K562 (cell line): ENCODE measurements around the gene C11orf86. TPM values are rescaled to one million over a fixed set of nuclear protein-coding genes. Genes with fewer than 3 reads are reported as not detected.

ENCODE experiments used
- CBX3 ChIP-seq, 2 experiments: IDR thresholded peaks; 1 replicate in 1 of 2; 2 replicates in 1 of 2; pipeline ENCODE4 v1.6.1; 2012; ENCODE audit warnings: inconsistent platforms in 2 of 2, low read length in 2 of 2, borderline replicate concordance in 1 of 2, control low read depth in 1 of 2
- CC2D1A ChIP-seq: fragments of 450-650 bp; IDR thresholded peaks from 2 replicates; pipeline ENCODE4 v1.6.1; 2017; ENCODE audit warnings: mild to moderate bottlenecking
- GABPA ChIP-seq: fragments of 200-800 bp; sonication (Bioruptor generic); conservative IDR thresholded peaks from 2 replicates; pipeline ENCODE4 v1.6.1; 2016; ENCODE audit warnings: low read depth, missing genetic modification characterization, missing compliant biosample characterization
- HOXB6 ChIP-seq: fragments of 250-450 bp; sonication (Bioruptor Pico); IDR thresholded peaks from 2 replicates; pipeline ENCODE4 v1.5.1; 2022; ENCODE audit warnings: mild to moderate bottlenecking, borderline replicate concordance
- KAT2B ChIP-seq: IDR thresholded peaks from one replicate; pipeline ENCODE4 v1.6.1; 2012; ENCODE audit warnings: low read depth, mild to moderate bottlenecking, control low read depth, inconsistent platforms, low read length, moderate library complexity
- NCOA4 ChIP-seq: fragments of 450-650 bp; IDR thresholded peaks from 2 replicates; pipeline ENCODE4 v1.6.1; 2018; ENCODE audit warnings: mild to moderate bottlenecking; ENCODE audit not compliant: partially characterized antibody
- NFE2 ChIP-seq: IDR thresholded peaks from 2 replicates; pipeline ENCODE4 v1.6.1; 2014; ENCODE audit warnings: antibody characterized with exemption, low read depth
- NFIC ChIP-seq: fragments of 450-650 bp; IDR thresholded peaks from 2 replicates; pipeline ENCODE4 v1.6.1; 2017; ENCODE audit warnings: mild to moderate bottlenecking, inconsistent platforms
- NR1H2 ChIP-seq: sonication (generic); formaldehyde crosslinking; IDR thresholded peaks from 2 replicates; pipeline ENCODE4 v1.4.0; 2020; ENCODE audit warnings: mild to moderate bottlenecking, missing genetic modification reagents
- NR2C1 ChIP-seq, 2 experiments: fragments of 450-650 bp; IDR thresholded peaks; 2 replicates each; pipeline ENCODE4 v1.6.1; 2017; ENCODE audit warnings: mild to moderate bottlenecking in 2 of 2, antibody characterized with exemption in 1 of 2, inconsistent platforms in 1 of 2, missing compliant biosample characterization in 1 of 2, missing genetic modification characterization in 1 of 2
- PRDM10 ChIP-seq: fragments of 450-650 bp; IDR thresholded peaks from 2 replicates; pipeline ENCODE4 v1.6.1; 2018; ENCODE audit not compliant: partially characterized antibody
- PRPF4 ChIP-seq: fragments of 200-400 bp; formaldehyde crosslinking; IDR thresholded peaks from one replicate; pipeline ENCODE4 v1.6.1; 2017; ENCODE audit warnings: low read length, low read depth, mild to moderate bottlenecking; ENCODE audit not compliant: insufficient read depth, poor library complexity, severe bottlenecking
- SMAD3 ChIP-seq: fragments of 450-650 bp; formaldehyde crosslinking; conservative IDR thresholded peaks from 2 replicates; pipeline ENCODE4 v1.4.0; 2020; ENCODE audit warnings: mild to moderate bottlenecking
- SMC3 ChIP-seq: conservative IDR thresholded peaks from 2 replicates; pipeline ENCODE4 v1.6.1; 2011; ENCODE audit warnings: low read depth, low read length, improper control_type of control experiment; ENCODE audit not compliant: insufficient read depth
- TBL1XR1 ChIP-seq, 2 experiments: IDR thresholded peaks; 2 replicates each; pipeline ENCODE4 v1.6.1; 2012; ENCODE audit warnings: improper control_type of control experiment in 2 of 2, low read length in 2 of 2, mild to moderate bottlenecking in 1 of 2
- TFAM ChIP-seq: fragments of 250-450 bp; sonication (Bioruptor Pico); conservative IDR thresholded peaks from 2 replicates; pipeline ENCODE4 v1.5.0; 2021; ENCODE audit warnings: mild to moderate bottlenecking, moderate library complexity
- ZNF197 ChIP-seq: fragments of 200-800 bp; sonication (Bioruptor generic); IDR thresholded peaks from 2 replicates; pipeline ENCODE4 v1.6.1; 2016; ENCODE audit warnings: low read depth, missing genetic modification characterization, missing compliant biosample characterization
- ZNF263 ChIP-seq: sonication (generic); formaldehyde crosslinking; IDR thresholded peaks from 2 replicates; pipeline ENCODE4 v1.8.0; 2022; ENCODE audit warnings: mild to moderate bottlenecking, missing genetic modification reagents, borderline replicate concordance
- ZNF644 ChIP-seq: fragments of 200-800 bp; sonication (Bioruptor generic); IDR thresholded peaks from 2 replicates; pipeline ENCODE4 v1.6.1; 2016; ENCODE audit warnings: low read depth, missing genetic modification characterization, missing compliant biosample characterization
- polyA plus RNA-seq, 8 experiments: library from polyadenylated mRNA; depleted of rRNA in 4 of 8; stranded (reverse) in 5 of 8; unstranded in 3 of 8; fragments of >200 nt; fragmentation: Nextera tagmentation in 2 of 8; fragmentation: Illumina TruSeq in 1 of 8; extraction: Ambion mirVana in 2 of 8; extraction: Trizol in 1 of 8; gene quantifications; 2 replicates each; pipeline versions ENCODE4 v1.2.1 to v1.2.3, GENCODE V29; 2011 to 2014; ENCODE audit warnings: inconsistent platforms in 1 of 8, missing spikeins in 1 of 8
- total RNA-seq, 7 experiments: library from RNA; depleted of rRNA in 6 of 7; stranded (reverse); fragments of >200 nt in 6 of 7; fragmentation: Illumina TruSeq in 2 of 7; extraction: Trizol in 2 of 7; gene quantifications; 2 replicates each; pipeline versions ENCODE4 v1.2.1 to v1.2.3, GENCODE V29; 2011 to 2021; ENCODE audit warnings: low replicate concordance in 1 of 7
- TF ChIP-seq, protein P1 (sequence below), 2 experiments: fragments of 150-350 bp in 1 of 2; IDR thresholded peaks; 2 replicates each; pipeline ENCODE4 v1.6.1; 2012 to 2016; ENCODE audit warnings: low read depth in 2 of 2, low read length in 2 of 2, mild to moderate bottlenecking in 1 of 2, moderate library complexity in 1 of 2
- TF ChIP-seq, protein P2 (sequence below): sonication (generic); formaldehyde crosslinking; IDR thresholded peaks from 2 replicates; pipeline ENCODE4 v1.5.0; 2020; ENCODE audit warnings: missing genetic modification reagents

The C11orf86 gene
- total and polyA plus RNA-seq, 9 of the 15 experiments (the other 6 are each of a cell fraction or from before 2014, with no cell fraction given) = not detected

DNA sequence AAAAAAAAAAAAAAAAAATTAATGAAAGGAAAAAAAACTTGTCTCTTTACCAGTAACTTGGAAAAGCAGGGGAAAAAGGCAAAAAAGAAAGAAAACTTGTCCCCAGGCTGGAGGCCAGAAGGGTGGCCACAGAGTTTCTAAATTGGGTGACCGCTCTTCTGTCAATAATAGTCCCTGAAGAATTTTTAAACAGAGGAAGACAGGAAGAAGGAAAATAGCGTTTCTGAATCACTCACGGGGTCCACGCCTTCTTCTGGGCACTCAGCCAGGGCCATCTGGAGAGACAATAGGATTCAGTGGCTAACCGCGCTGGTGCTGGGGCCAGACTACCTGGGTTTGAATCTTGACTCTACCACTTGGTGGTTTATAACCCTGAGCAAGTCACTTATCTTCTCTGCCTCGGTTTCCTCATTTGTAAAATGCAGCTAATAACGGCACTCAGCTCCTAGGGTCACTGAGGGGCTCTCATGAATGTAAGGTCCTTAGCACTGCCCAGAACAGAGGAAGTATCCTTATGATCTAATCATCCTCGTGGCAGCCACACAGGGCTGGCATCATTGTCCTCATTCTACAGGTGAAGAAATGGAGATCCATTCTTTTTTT, 7.0 kb downstream of the C11orf86 start (continued):
- no peak for TF ChIP-seq ZNF197 (CRISPR knock-in tag)
- TF ChIP-seq KAT2B = no peak
- TF ChIP-seq NFE2 = no peak
- no peak for TF ChIP-seq CC2D1A
- no peak for TF ChIP-seq SMAD3
- TF ChIP-seq SMC3 = no peak
- no peak for TF ChIP-seq ZNF644 (tag)
- TF ChIP-seq NR2C1 (IDR thresholded peaks at IDR 0.05) = no peak
- no peak for TF ChIP-seq NR2C1 (tag; IDR thresholded peaks at IDR 0.05)
- TF ChIP-seq CBX3 (IDR thresholded peaks at IDR 0.05; ENCODE audit: borderline replicate concordance in 1 of 2, low read length in 2 of 2) = no peak
- TF ChIP-seq TBL1XR1 (IDR thresholded peaks at IDR 0.05; ENCODE audit: low read length in 2 of 2) = no peak
- no peak for TF ChIP-seq ZNF263 (CRISPR knock-in tag)
- peak; percentile 96 for TF ChIP-seq NFIC
- TF ChIP-seq, protein P1, sequence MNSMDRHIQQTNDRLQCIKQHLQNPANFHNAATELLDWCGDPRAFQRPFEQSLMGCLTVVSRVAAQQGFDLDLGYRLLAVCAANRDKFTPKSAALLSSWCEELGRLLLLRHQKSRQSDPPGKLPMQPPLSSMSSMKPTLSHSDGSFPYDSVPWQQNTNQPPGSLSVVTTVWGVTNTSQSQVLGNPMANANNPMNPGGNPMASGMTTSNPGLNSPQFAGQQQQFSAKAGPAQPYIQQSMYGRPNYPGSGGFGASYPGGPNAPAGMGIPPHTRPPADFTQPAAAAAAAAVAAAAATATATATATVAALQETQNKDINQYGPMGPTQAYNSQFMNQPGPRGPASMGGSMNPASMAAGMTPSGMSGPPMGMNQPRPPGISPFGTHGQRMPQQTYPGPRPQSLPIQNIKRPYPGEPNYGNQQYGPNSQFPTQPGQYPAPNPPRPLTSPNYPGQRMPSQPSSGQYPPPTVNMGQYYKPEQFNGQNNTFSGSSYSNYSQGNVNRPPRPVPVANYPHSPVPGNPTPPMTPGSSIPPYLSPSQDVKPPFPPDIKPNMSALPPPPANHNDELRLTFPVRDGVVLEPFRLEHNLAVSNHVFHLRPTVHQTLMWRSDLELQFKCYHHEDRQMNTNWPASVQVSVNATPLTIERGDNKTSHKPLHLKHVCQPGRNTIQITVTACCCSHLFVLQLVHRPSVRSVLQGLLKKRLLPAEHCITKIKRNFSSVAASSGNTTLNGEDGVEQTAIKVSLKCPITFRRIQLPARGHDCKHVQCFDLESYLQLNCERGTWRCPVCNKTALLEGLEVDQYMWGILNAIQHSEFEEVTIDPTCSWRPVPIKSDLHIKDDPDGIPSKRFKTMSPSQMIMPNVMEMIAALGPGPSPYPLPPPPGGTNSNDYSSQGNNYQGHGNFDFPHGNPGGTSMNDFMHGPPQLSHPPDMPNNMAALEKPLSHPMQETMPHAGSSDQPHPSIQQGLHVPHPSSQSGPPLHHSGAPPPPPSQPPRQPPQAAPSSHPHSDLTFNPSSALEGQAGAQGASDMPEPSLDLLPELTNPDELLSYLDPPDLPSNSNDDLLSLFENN (IDR thresholded peaks at IDR 0.05; ENCODE audit: low read depth in 2 of 2, low read length in 2 of 2) = no peak
- TF ChIP-seq HOXB6 (CRISPR knock-in tag) = no peak
- 0 out of 2 replicates have a peak, but pooled peaks have one; percentile 33 for TF ChIP-seq GABPA (tag)
- TF ChIP-seq, protein P2, sequence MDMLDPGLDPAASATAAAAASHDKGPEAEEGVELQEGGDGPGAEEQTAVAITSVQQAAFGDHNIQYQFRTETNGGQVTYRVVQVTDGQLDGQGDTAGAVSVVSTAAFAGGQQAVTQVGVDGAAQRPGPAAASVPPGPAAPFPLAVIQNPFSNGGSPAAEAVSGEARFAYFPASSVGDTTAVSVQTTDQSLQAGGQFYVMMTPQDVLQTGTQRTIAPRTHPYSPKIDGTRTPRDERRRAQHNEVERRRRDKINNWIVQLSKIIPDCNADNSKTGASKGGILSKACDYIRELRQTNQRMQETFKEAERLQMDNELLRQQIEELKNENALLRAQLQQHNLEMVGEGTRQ (CRISPR knock-in tag) = no peak
- no peak for TF ChIP-seq PRPF4
- no peak for TF ChIP-seq TFAM (CRISPR knock-in tag)
- TF ChIP-seq PRDM10 = peak; percentile 23
- no peak for TF ChIP-seq NCOA4
- no peak for TF ChIP-seq NR1H2 (CRISPR knock-in tag)
